ENCODE data around the gene XPNPEP3.
"Not testable (repeated sequence)": the region's sequence is repeated elsewhere in the genome, so short reads cannot be mapped to it uniquely, and the experiment has no call there.

Gene XPNPEP3

DNA sequence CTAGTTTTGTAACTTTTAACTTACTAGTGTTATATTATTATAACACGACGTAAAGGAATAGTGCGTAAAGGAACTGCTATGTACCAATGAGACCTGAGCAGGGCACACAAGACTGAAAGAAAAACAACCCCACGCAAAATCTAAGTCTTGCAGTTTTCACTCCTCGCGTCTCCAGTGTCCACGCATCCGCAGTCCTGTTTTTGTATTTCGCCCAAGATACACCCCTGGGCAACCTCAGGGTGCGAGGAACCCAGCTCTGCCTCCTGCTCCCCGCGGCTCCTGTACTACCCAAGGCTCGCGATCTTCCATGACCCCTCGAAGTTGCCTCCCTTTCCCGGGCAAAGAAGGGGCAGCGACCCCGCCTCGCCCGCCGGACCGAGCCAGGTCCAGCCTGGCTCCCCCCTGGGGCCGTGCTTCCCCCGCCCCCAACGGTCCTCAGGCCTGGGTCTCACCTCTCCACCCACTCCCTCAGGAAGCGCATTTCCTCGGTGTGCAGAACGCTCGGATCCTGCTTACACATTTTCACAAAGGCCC lies 902 bp upstream of the XPNPEP3 start:
- TF ChIP-seq, protein P1, sequence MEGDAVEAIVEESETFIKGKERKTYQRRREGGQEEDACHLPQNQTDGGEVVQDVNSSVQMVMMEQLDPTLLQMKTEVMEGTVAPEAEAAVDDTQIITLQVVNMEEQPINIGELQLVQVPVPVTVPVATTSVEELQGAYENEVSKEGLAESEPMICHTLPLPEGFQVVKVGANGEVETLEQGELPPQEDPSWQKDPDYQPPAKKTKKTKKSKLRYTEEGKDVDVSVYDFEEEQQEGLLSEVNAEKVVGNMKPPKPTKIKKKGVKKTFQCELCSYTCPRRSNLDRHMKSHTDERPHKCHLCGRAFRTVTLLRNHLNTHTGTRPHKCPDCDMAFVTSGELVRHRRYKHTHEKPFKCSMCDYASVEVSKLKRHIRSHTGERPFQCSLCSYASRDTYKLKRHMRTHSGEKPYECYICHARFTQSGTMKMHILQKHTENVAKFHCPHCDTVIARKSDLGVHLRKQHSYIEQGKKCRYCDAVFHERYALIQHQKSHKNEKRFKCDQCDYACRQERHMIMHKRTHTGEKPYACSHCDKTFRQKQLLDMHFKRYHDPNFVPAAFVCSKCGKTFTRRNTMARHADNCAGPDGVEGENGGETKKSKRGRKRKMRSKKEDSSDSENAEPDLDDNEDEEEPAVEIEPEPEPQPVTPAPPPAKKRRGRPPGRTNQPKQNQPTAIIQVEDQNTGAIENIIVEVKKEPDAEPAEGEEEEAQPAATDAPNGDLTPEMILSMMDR (IDR thresholded peaks at IDR 0.05; ENCODE audit: low read depth, low read length, missing control alignments) = no peak
- in situ Hi-C loops (cut with HindIII; ENCODE audit: low sequenced_read_pairs) = no loop called here
- no peak for DNase-seq (ENCODE audit: low read depth)
- H3K4me3 ChIP-seq (ENCODE audit: low read depth, low read length) = peak overlapping the region; percentile 97

DNA sequence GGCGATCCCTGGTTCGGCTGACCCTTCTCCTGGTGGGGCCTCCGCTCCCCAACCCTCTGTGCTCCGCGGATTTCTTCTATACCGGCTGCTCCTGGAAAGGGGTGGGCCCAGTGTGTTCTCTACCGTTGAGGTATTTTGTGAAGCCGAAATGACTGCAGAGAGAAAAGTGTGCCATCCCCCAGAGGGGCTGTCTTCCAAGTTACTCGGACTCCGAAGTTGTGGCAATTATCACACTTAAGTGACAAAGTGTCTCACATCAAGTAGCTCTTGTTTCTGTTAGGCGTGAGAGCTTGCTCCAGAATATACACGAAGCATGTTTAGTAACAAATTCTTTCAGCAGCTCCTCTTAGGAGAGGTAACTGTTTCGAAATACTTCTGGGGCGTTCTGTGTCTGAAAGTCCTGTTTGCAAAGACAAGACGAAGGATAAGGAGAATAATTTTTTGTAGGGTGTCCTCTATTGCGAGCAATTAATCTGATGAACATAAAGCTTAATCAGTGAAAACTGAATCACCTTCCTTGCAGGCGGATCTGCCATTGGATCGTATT lies 434 bp downstream of the XPNPEP3 start:
- DNase-seq (ENCODE audit: low read depth) = no peak
- in situ Hi-C loops (cut with HindIII; ENCODE audit: low sequenced_read_pairs) = no loop called here
- H3K4me3 ChIP-seq (ENCODE audit: low read depth, low read length) = peak overlapping the region; percentile 97
- TF ChIP-seq, protein P1 (IDR thresholded peaks at IDR 0.05; ENCODE audit: low read depth, low read length, missing control alignments) = no peak

DNA sequence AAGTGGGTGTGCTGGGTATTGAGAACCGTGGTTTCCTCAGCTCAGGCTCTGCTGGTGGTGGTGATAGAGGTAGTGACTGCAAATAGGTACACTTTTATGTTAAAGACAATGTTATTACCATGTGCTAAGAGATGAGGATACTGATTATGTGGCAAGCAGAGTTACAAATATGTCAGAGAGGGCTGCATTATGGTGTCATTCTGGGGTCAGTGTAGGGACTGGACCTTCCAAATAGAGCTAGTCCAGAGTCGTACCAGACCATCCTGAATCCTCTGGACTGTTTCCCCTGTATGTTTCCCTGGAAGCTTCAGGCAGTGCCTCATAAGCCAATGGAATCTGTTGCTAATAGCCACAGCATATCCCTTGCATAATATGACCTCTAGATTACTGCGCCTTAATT lies 5.1 kb downstream of the XPNPEP3 start, which contains the start of gene DNAJB7:
TSS of gene DNAJB7 (minus strand) at position 101 of the 400 bp plus-strand sequence. CDS start 119 bp downstream, outside the sequence.
- TF ChIP-seq, protein P1 (IDR thresholded peaks at IDR 0.05; ENCODE audit: low read depth, low read length, missing control alignments) = no peak
- in situ Hi-C loops (cut with HindIII; ENCODE audit: low sequenced_read_pairs) = no loop called here
- no peak for DNase-seq (ENCODE audit: low read depth)
- no peak within 1 kb of the TSS for H3K4me3 ChIP-seq (ENCODE audit: low read depth, low read length)

DNA sequence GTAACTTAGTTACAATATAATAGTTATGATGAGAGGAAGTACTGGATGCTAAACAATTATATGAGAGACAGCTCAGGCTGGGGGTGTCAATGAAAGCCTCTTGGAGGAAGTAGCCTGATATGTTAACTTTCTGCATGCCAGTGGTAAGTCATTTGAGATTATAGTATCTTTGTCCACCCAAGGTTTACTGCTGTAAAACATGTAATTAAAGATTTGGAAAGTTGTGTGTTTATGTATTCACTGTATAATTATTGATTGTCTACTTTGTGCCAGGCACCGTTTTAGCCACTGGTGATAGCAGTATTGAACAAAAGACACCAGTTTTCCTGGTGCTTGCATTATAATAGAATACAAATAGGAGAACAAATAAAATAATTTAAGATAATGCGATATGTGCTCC lies 5.6 kb downstream of the XPNPEP3 start:
- TF ChIP-seq, protein P1 (IDR thresholded peaks at IDR 0.05; ENCODE audit: low read depth, low read length, missing control alignments) = no peak
- no peak overlapping the region for H3K4me3 ChIP-seq (ENCODE audit: low read depth, low read length)
- DNase-seq (ENCODE audit: low read depth) = no peak
- in situ Hi-C loops (cut with HindIII; ENCODE audit: low sequenced_read_pairs) = no loop called here

DNA sequence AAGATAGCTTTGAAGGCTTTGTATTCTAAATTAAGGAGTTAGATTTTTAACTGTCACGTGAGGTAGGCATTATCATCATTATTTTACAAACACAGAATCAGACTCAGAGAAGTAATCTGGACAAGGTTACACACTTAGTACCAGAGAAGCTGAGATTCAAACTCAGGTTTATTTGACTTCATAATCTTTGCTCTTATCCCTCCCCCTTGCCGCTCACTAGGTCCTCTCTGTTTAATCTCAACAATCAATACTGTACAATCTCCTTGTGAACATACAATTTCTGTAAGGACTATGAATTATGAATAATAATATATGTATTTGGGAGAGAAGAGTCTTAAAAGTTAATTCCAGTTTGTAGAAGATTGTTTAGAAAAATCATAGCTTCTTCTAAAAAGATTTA lies 10.2 kb downstream of the XPNPEP3 start:
- no peak overlapping the region for H3K4me3 ChIP-seq (ENCODE audit: low read depth, low read length)
- in situ Hi-C loops (cut with HindIII; ENCODE audit: low sequenced_read_pairs) = no loop called here
- no peak for DNase-seq (ENCODE audit: low read depth)
- TF ChIP-seq, protein P1 (IDR thresholded peaks at IDR 0.05; ENCODE audit: low read depth, low read length, missing control alignments) = no peak

DNA sequence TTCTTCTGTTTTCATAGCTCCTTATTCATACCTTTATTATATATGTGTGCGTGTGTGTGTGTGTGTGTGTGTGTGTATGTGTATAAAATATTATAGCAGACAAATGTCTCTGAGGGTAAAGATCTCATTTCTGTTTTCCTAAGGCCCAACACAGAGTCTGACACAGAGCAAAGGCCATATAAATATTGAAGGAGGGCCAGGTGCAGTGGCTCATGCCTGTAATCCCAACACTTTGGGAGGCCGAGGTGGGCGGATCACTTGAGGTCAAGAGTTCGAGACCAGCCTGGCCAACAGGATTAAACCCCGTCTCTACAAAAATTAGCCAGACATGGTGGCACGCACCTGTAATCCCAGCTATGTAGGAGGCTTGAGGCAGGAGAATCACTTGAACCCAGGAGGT lies 11.4 kb downstream of the XPNPEP3 start:
- H3K4me3 ChIP-seq (ENCODE audit: low read depth, low read length); in situ Hi-C loops (cut with HindIII; ENCODE audit: low sequenced_read_pairs); DNase-seq (ENCODE audit: low read depth): not testable (repeated sequence)

DNA sequence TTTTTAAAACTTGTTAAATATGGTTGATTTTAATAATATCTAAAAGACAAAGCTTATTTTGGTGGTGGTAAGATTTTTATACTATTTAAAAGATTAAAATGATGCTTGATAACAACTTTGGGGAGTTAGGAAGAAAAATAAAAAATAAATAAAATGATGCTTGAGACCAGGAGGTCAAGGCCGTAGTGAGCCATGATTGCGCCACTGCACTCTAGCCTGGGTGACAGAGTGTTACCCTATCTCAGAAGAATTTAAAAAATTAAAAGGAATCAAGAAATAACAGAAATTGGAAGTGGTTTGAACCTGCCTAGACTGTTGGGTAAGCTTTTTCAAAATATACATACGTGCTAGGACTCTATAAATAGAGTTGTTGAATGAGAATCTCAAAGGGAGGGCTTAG lies 17.1 kb downstream of the XPNPEP3 start:
- no peak for DNase-seq (ENCODE audit: low read depth)
- no peak overlapping the region for H3K4me3 ChIP-seq (ENCODE audit: low read depth, low read length)
- in situ Hi-C loops (cut with HindIII; ENCODE audit: low sequenced_read_pairs) = no loop called here
- TF ChIP-seq, protein P1 (IDR thresholded peaks at IDR 0.05; ENCODE audit: low read depth, low read length, missing control alignments) = no peak

All from astrocyte of the cerebellum (primary cell).